Fibroblast of peridontal ligament (primary cell): ENCODE results near the gene KIAA0408.
"Not testable (repeated sequence)": the region's sequence is repeated elsewhere in the genome, so short reads cannot be mapped to it uniquely, and the experiment has no call there.

Experiments
- DNase-seq: peaks from one replicate; pipeline ENCODE4 v3.0.0-alpha.2; 2010; ENCODE audit errors: extremely low read depth

KIAA0408 gene

GRCh38 chr6:127463056-127463455 lies 3.9 kb upstream of the KIAA0408 start:
- peak; percentile 43 for DNase-seq

- no peak for DNase-seq
These were observed 3.2 kb upstream of the KIAA0408 start for GRCh38 chr6:127462376-127462775.

- DNase-seq: no peak
These were observed 1.3 kb upstream of the KIAA0408 start for GRCh38 chr6:127460465-127460864.

GRCh38 chr6:127458817-127459216 lies 372 bp downstream of the KIAA0408 start:
- DNase-seq: peak; percentile 65

- no peak for DNase-seq
These were observed 967 bp downstream of the KIAA0408 start for GRCh38 chr6:127458222-127458621.

- peak; percentile 86 for DNase-seq
These were observed 1.6 kb downstream of the KIAA0408 start for GRCh38 chr6:127457456-127458064.

- DNase-seq: no peak
These were observed 2.7 kb downstream of the KIAA0408 start for GRCh38 chr6:127456465-127456864.

- peak; percentile 33 for DNase-seq
These were observed 5.2 kb downstream of the KIAA0408 start for GRCh38 chr6:127453845-127454619.

- no peak for DNase-seq
These were observed 6.4 kb downstream of the KIAA0408 start for GRCh38 chr6:127452803-127453202.

GRCh38 chr6:127451388-127451787 lies 7.8 kb downstream of the KIAA0408 start:
- DNase-seq: no peak

- DNase-seq: no peak
These were observed 11.4 kb downstream of the KIAA0408 start for GRCh38 chr6:127447780-127448179.

- DNase-seq: peak; percentile 33
These were observed 12.8 kb downstream of the KIAA0408 start for GRCh38 chr6:127446356-127446755.

GRCh38 chr6:127441881-127442280 lies 17.3 kb downstream of the KIAA0408 start:
- no peak for DNase-seq

GRCh38 chr6:127439718-127440117 lies 19.5 kb downstream of the KIAA0408 start:
- DNase-seq: no peak

GRCh38 chr6:127436578-127437110 lies 22.5 kb downstream of the KIAA0408 start:
- DNase-seq: no peak

GRCh38 chr6:127435626-127436220 lies 23.5 kb downstream of the KIAA0408 start:
- no peak for DNase-seq

GRCh38 chr6:127434651-127435050 lies 24.5 kb downstream of the KIAA0408 start:
- no peak for DNase-seq

GRCh38 chr6:127428562-127428961 lies 30.6 kb downstream of the KIAA0408 start:
- not testable (repeated sequence) for DNase-seq

- DNase-seq: peak; percentile 9
These were observed 35.3 kb downstream of the KIAA0408 start for GRCh38 chr6:127423921-127424320.

- not testable (repeated sequence) for DNase-seq
These were observed 38.0 kb downstream of the KIAA0408 start for GRCh38 chr6:127421164-127421563.

- DNase-seq: peak; percentile 97
These were observed 38.6 kb downstream of the KIAA0408 start for GRCh38 chr6:127420556-127420955.

GRCh38 chr6:127415096-127415495 lies 44.1 kb downstream of the KIAA0408 start:
- peak; percentile 54 for DNase-seq

GRCh38 chr6:127413123-127413522 lies 46.1 kb downstream of the KIAA0408 start:
- DNase-seq: not testable (repeated sequence)
